Activated CD4-positive, alpha-beta T cell treated with anti-CD3 and anti-CD28 coated beads, Interleukin-2, Interleukin-4, amounts not matched to agents 100 ng/mL and 50 ng/mL, durations not matched to agents 16 hours and 8 hours (primary cell): ENCODE data around the gene NDST4.

Source experiments
- DNase-seq: peaks from one replicate; pipeline ENCODE4 v3.0.0-alpha.2; 2020; ENCODE audit warnings: low spot score

Gene NDST4

GRCh38 chr4:114907568-114907967 lies 205.9 kb downstream of the NDST4 start:
- no peak for DNase-seq

GRCh38 chr4:114905017-114905416 lies 208.4 kb downstream of the NDST4 start:
- DNase-seq: no peak

- no peak for DNase-seq
Measured at GRCh38 chr4:114900934-114901333, 212.5 kb downstream of the NDST4 start.

GRCh38 chr4:114890773-114891172 lies 222.6 kb downstream of the NDST4 start:
- no peak for DNase-seq

GRCh38 chr4:114886761-114887160 lies 226.7 kb downstream of the NDST4 start:
- no peak for DNase-seq

- no peak for DNase-seq
Measured at GRCh38 chr4:114883641-114884040, 229.8 kb downstream of the NDST4 start.

GRCh38 chr4:114879916-114880669 lies 233.3 kb downstream of the NDST4 start:
- no peak for DNase-seq

- DNase-seq: no peak
Measured at GRCh38 chr4:114875630-114876029, 237.8 kb downstream of the NDST4 start.

GRCh38 chr4:114874321-114874720 lies 239.1 kb downstream of the NDST4 start:
- no peak for DNase-seq

- no peak for DNase-seq
Measured at GRCh38 chr4:114870987-114871386, 242.4 kb downstream of the NDST4 start.

GRCh38 chr4:114866901-114867670 lies 246.3 kb downstream of the NDST4 start:
- no peak for DNase-seq

- DNase-seq: no peak
Measured at GRCh38 chr4:114864060-114864459, 249.4 kb downstream of the NDST4 start.

GRCh38 chr4:114860786-114861185 lies 252.6 kb downstream of the NDST4 start:
- no peak for DNase-seq

- DNase-seq: no peak
Measured at GRCh38 chr4:114857831-114858230, 255.6 kb downstream of the NDST4 start.

GRCh38 chr4:114839986-114840385 lies 273.4 kb downstream of the NDST4 start:
- no peak for DNase-seq

GRCh38 chr4:114830628-114831027 lies 282.8 kb downstream of the NDST4 start:
- DNase-seq: no peak

- DNase-seq: no peak
Measured at GRCh38 chr4:114827651-114828050, 285.8 kb downstream of the NDST4 start.

- DNase-seq: no peak
Measured at GRCh38 chr4:114815760-114816159, 297.7 kb downstream of the NDST4 start.

GRCh38 chr4:114813961-114814360 lies 299.5 kb downstream of the NDST4 start:
- DNase-seq: no peak

GRCh38 chr4:114811564-114812301 lies 301.7 kb downstream of the NDST4 start:
- no peak for DNase-seq

- DNase-seq: peak; percentile 61
Measured at GRCh38 chr4:114807759-114808404, 305.5 kb downstream of the NDST4 start.

GRCh38 chr4:114807357-114807756 lies 306.1 kb downstream of the NDST4 start:
- DNase-seq: no peak
